GM18870 (cell line): Measurements from ENCODE around the gene BCL11A.

Experiments used
- ATAC-seq: cut with Tn5 transposase; IDR thresholded peaks from one replicate; pipeline ENCODE4 v1.9.1; 2021; ENCODE audit warnings: moderate library complexity; ENCODE audit not compliant: unreplicated experiment

Gene BCL11A

DNA sequence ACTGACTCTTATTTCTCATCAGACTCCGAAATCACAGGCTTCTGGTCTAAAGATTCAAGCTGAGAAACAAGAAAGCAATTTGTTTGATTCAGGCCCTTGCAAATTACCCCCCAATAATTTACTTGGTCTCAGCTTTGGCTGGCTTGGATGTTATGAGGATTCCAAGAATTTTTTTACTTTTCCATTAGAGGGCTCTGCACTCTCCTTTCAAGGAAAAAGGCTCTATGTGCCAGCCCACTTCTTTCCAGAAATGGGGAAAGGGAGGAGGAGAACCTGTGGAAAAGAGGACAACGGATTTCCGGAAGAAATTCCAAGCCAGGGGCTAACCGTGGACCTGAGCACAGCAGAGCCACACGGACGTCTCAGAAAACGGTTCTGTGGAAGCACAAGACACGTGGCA, 44.4 kb downstream of the BCL11A start:
- no peak for ATAC-seq

DNA sequence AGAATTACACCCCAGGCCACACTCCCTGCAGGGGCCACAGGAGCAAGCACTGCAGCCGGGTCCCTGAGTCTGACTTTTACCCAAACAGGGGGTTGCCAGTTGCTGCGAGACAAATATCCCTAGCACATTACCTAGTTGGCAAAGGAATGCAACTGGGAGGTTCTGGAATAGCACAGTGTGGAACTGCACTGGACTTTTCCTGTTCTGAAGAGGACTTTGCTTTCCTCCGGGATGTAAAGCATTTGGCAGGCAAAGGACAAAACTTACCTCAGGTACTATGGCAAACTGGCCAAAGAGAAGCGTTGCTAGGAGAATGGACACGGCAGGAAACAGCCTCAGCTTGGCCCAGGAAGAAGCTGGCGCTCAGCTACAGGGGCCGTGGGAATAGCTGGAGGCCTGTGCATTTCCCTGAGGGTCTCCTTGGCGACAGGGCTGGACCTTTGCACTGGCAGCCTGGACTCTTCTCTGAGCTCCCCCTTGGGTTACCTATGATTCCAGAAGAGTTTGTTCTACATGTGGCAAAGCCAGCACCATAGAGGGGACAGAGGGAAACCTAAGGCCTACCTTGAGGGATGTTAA, 45.0 kb downstream of the BCL11A start:
- no peak for ATAC-seq

DNA sequence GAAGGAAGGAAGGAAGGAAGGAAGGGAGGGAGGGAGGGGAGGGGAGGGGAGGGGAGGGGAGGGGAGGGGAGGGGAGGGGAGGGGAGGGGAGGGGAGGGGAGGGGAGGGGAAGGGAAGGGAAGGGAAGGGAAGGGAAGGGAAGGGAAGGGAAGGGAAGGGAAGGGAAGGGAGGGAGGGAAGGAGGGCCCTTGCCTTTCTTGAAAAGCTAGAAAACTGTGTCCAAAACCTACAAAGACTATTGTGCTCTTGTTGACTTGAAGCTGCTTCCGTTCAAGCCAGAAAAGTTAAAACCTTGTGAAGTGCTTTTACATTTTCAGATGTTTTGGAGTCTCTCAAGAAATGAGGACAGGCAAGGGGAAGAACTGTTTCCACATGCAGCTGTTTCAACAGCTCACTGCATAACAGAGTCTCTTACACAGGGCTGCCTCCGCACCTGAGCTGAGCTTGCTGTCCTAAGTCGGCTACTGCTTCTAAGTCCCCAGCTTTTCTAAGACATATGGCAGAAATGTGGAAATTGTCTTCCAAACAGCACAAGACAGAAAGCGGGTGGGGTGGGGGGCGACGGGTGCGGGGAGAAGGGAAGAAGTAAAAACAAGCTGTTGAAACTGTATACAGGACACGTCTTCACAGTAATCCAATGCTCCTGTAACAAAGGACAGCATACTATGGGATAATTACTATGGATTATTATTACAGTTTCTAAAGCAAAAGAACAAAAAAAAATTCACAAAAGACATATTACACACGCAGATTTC, 46.1 kb downstream of the BCL11A start:
- ATAC-seq: no peak

- no peak for ATAC-seq
Observed at GRCh38 chr2:60505880-60506260, 47.6 kb downstream of the BCL11A start.

DNA sequence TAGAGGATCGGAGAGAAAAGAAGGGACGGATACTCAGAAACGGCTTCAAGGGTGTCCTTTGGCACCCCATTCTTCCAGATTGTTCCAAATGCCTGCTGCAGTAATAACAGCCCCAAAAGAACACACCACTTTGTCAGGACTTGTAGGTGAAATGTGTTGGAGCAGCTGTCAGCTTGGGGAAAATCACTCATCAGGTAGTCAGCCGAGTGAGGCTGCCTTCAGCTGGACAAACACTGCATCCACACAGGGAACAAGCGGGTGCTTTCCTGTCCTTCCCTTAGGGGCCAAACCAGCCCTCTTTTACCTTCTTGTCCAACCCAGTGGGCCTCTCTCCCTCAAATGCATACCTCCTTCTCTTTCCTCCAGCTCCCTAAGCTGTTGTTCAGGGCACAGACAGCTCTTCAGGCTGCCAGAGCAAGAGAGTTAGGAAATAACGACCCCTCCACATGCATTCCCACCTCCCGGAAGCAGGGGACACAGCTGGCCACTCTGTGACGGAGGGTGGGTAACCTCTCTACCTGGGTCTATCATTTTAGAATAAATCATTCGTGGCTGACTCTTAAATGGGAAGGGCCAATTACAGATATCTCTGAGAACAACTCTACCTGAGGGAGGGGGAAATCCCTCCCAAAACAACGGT, 48.1 kb downstream of the BCL11A start:
- no peak for ATAC-seq

- ATAC-seq: no peak
Observed at GRCh38 chr2:60504049-60504448, 49.4 kb downstream of the BCL11A start.

DNA sequence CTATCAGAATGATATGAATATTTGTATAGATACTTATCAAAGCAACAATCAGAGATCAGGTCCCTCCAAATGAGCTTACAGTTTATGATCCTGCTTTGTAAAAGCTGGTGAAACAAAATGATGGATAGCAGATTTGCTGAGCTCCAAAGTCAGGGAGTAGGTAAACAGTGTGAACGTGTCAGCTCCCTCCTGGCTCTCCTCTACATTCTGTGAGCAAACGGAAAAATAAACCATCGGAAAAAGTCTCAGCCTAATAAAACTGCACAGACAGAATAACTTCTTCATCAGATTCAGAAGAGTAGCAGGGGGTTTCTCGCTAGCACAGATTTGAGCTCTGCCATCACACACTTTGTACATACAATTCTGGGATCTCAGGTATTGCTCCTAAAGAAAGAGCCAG, 51.3 kb downstream of the BCL11A start:
- ATAC-seq: no peak

- no peak for ATAC-seq
Observed at GRCh38 chr2:60500861-60501260, 52.6 kb downstream of the BCL11A start.

GRCh38 chr2:60499651-60500265, 53.7 kb downstream of the BCL11A start:
- ATAC-seq: no peak

- ATAC-seq: peak; percentile 53
Observed at GRCh38 chr2:60498816-60499429, 54.5 kb downstream of the BCL11A start.

- ATAC-seq: peak; percentile 35
Observed at GRCh38 chr2:60498127-60498815, 55.2 kb downstream of the BCL11A start.

DNA sequence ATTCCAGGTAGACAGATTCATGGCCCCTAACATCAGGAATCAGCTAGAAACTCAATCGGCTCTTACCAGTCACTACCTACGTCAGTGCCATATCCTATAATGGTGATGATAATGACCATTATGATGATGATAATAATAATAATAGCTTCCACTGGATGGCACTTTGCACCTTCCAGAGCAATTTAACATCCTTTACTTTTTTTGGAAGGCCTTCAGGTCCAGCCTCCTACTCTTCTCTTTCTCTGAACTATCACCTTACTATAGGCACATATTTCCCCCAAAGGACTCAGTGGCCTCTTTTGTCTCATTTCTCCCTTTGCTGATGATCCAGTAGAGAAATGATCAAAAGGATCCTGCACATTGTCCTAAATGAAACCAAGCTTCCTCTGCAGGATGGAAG, 56.0 kb downstream of the BCL11A start:
- no peak for ATAC-seq

DNA sequence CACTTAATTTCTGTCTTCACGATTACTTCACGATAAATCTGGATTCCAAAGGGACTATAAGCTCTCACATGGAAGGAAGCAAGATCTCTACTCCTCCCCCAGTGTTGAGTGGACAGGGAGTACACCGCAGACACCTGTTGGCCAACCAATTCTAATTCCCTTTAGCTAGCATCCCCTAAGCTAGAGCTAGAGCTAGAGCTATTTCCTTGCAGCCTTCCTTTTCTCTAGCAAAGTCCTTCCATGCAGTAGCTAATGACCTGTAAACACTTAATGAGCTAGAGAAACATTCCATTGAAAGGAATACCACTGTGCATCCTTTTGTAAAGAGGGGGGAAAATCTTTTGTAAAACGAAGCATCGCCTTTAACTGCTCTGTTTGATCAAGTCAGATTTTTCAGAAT, 56.5 kb downstream of the BCL11A start:
- no peak for ATAC-seq

GRCh38 chr2:60496475-60496874, 57.0 kb downstream of the BCL11A start:
- no peak for ATAC-seq

- no peak for ATAC-seq
Observed at GRCh38 chr2:60495041-60495625, 58.3 kb downstream of the BCL11A start.

- ATAC-seq: no peak
Observed at GRCh38 chr2:60493804-60494387, 59.6 kb downstream of the BCL11A start.

GRCh38 chr2:60492548-60492947, 60.9 kb downstream of the BCL11A start:
- ATAC-seq: no peak

DNA sequence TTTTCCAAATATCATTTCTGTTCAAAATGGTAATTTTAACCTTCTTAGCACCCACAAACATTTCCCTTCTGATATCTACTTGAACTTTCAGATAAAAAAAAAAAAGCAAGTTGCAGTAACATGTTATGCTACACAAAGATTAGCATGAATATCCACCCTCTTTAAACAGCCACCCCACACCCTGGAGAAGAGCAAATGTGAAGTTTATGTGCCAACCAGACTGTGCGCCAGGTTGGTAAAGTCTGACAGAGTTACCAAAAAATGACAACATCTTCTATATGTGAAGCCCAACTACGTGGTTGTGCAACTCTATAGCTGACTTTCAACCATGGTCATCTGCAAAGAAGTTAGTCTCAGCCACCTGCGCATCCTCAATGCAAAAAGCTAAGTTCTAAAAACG, 62.6 kb downstream of the BCL11A start:
- no peak for ATAC-seq

GRCh38 chr2:60490441-60490840, 63.0 kb downstream of the BCL11A start:
- no peak for ATAC-seq

DNA sequence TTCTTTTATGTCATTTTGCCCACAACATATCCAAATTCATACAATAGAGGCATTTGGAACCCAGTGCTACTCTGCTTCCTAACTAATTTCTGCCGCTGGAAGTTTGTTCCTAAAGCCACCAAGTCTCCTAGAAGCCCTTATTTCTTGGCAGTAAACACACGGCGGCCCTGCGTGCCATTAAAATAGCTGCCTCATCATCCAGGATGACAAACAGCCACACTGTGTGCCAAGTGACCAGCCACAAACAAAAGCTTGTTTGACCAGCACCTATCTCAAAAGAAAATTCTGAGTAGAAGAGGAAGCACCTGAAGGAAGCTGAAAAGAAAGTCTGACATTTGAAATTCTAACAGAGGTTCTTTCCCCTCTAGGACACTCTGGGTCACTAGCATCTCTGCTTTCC, 64.2 kb downstream of the BCL11A start:
- ATAC-seq: no peak
